ENCODE data around the gene HNRNPM. TPM values are rescaled to one million over a fixed set of nuclear protein-coding genes. Genes with fewer than 3 reads are reported as not detected.

The HNRNPM gene
- total RNA-seq, 1 experiment from 2014 or later, result 298 TPM

- no peak for TF ChIP-seq ZNF274 (IDR thresholded peaks at IDR 0.05; ENCODE audit: low read depth, low read length)
- TF ChIP-seq ZFX (IDR thresholded peaks at IDR 0.05), result no peak
- TF ChIP-seq, protein P1, sequence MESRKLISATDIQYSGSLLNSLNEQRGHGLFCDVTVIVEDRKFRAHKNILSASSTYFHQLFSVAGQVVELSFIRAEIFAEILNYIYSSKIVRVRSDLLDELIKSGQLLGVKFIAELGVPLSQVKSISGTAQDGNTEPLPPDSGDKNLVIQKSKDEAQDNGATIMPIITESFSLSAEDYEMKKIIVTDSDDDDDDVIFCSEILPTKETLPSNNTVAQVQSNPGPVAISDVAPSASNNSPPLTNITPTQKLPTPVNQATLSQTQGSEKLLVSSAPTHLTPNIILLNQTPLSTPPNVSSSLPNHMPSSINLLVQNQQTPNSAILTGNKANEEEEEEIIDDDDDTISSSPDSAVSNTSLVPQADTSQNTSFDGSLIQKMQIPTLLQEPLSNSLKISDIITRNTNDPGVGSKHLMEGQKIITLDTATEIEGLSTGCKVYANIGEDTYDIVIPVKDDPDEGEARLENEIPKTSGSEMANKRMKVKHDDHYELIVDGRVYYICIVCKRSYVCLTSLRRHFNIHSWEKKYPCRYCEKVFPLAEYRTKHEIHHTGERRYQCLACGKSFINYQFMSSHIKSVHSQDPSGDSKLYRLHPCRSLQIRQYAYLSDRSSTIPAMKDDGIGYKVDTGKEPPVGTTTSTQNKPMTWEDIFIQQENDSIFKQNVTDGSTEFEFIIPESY (IDR thresholded peaks at IDR 0.05; ENCODE audit: extremely low read depth, insufficient replicate concordance, low read length), result no peak
- no peak for TF ChIP-seq SRF (IDR thresholded peaks at IDR 0.05; ENCODE audit: low read depth)
- TF ChIP-seq, protein P2, sequence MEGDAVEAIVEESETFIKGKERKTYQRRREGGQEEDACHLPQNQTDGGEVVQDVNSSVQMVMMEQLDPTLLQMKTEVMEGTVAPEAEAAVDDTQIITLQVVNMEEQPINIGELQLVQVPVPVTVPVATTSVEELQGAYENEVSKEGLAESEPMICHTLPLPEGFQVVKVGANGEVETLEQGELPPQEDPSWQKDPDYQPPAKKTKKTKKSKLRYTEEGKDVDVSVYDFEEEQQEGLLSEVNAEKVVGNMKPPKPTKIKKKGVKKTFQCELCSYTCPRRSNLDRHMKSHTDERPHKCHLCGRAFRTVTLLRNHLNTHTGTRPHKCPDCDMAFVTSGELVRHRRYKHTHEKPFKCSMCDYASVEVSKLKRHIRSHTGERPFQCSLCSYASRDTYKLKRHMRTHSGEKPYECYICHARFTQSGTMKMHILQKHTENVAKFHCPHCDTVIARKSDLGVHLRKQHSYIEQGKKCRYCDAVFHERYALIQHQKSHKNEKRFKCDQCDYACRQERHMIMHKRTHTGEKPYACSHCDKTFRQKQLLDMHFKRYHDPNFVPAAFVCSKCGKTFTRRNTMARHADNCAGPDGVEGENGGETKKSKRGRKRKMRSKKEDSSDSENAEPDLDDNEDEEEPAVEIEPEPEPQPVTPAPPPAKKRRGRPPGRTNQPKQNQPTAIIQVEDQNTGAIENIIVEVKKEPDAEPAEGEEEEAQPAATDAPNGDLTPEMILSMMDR (IDR thresholded peaks at IDR 0.05 in 2 of 3, conservative IDR thresholded peaks at IDR 0.05 in 1 of 3; ENCODE audit: borderline replicate concordance in 1 of 3, insufficient read depth in 1 of 3, low read depth in 2 of 3, low read length in 2 of 3), result no peak
- TF ChIP-seq TCF7L2 (IDR thresholded peaks at IDR 0.05; ENCODE audit: borderline replicate concordance, extremely low read depth, insufficient read depth, insufficient read length), result no peak
Observed at GRCh38 chr19:8498295-8498694, 53.5 kb downstream of the HNRNPM start (continued).

- no peak for DNase-seq (ENCODE audit: low read depth, low spot score)
- Histone ChIP-seq H3K9me3 (ENCODE audit: control insufficient read depth in 1 of 2, insufficient read depth in 1 of 2, low read depth in 1 of 2, low read length in 2 of 2) (no peaks in the 10 kb centered on the region), H3K9ac (ENCODE audit: low read length) (no peak overlapping the region), H3K9me2 (ENCODE audit: insufficient read depth) (no peaks in the 10 kb centered on the region), H3K4me3 (replicated peaks in 1 of 2; ENCODE audit: low read depth in 1 of 2, low read length in 2 of 2) (no peak overlapping the region), H2AFZ (ENCODE audit: low read depth, low read length, poor library complexity, severe bottlenecking) (no peak overlapping the region), H3K4me2 (ENCODE audit: low read length) (no peak overlapping the region), H3K4me1 (ENCODE audit: control insufficient read depth in 1 of 2, insufficient read depth in 2 of 2, low read length in 2 of 2) (peaks cover 0 to 3% of the 10 kb centered on the region in 2 experiments; a peak in 1 of 4 replicates), H3K36me3 (ENCODE audit: control insufficient read depth in 1 of 2, insufficient read depth in 2 of 2, low read length in 2 of 2) (no peaks in the 10 kb centered on the region), H3K27ac (ENCODE audit: low read depth, low read length) (no peak overlapping the region), H3K79me2 (ENCODE audit: insufficient read depth, low read length) (no peaks in the 10 kb centered on the region), H4K20me1 (ENCODE audit: insufficient read depth) (no peaks in the 10 kb centered on the region), H3K27me3 (ENCODE audit: insufficient read depth, low read length) (no peaks in the 10 kb centered on the region)
- ChIA-PET RAD21 (ENCODE audit: low non-redundant PET in 1 of 2, low total read pairs in 2 of 2, uncharacterized antibody in 2 of 2, unreplicated experiment in 2 of 2) (no interaction called here), POLR2A (no interaction called here), CTCF (no interaction called here)
- TF ChIP-seq SIN3A (IDR thresholded peaks at IDR 0.05; ENCODE audit: low read depth), result no peak
- no peak for TF ChIP-seq POLR2AphosphoS5 (IDR thresholded peaks at IDR 0.05; ENCODE audit: low read depth, low read length)
- TF ChIP-seq POLR2A (IDR thresholded peaks at IDR 0.05; ENCODE audit: borderline replicate concordance, extremely low read depth, insufficient read depth, insufficient read length), result no peak
- TF ChIP-seq YY1 (IDR thresholded peaks at IDR 0.05; ENCODE audit: extremely low read depth, insufficient replicate concordance, low read depth, low read length), result no peak
- no peak for TF ChIP-seq CBX3 (IDR thresholded peaks at IDR 0.05; ENCODE audit: low read depth)
- TF ChIP-seq, protein P1 (IDR thresholded peaks at IDR 0.05; ENCODE audit: extremely low read depth, insufficient replicate concordance, low read length), result no peak
- no peak for TF ChIP-seq EZH2 (IDR thresholded peaks at IDR 0.05)
- no peak for TF ChIP-seq FOSL1 (IDR thresholded peaks at IDR 0.05; ENCODE audit: low read depth)
- no peak for TF ChIP-seq TCF7L2 (IDR thresholded peaks at IDR 0.05; ENCODE audit: borderline replicate concordance, extremely low read depth, insufficient read depth, insufficient read length)
- TF ChIP-seq EZH2phosphoT487 (IDR thresholded peaks at IDR 0.05; ENCODE audit: borderline replicate concordance), result no peak
- BruUV-seq (replicated peaks), result no TSS peak
- no peak for ATAC-seq
- intact Hi-C loops (cut with micrococcal nuclease), result no loop called here
Observed at GRCh38 chr19:8499048-8499833, 54.5 kb downstream of the HNRNPM start.

Measured in HCT116 (cell line).